ENCODE data around the gene CDC37.
"Not testable (repeated sequence)": the region's sequence is repeated elsewhere in the genome, so short reads cannot be mapped to it uniquely, and the experiment has no call there.

CDC37 gene

DNA sequence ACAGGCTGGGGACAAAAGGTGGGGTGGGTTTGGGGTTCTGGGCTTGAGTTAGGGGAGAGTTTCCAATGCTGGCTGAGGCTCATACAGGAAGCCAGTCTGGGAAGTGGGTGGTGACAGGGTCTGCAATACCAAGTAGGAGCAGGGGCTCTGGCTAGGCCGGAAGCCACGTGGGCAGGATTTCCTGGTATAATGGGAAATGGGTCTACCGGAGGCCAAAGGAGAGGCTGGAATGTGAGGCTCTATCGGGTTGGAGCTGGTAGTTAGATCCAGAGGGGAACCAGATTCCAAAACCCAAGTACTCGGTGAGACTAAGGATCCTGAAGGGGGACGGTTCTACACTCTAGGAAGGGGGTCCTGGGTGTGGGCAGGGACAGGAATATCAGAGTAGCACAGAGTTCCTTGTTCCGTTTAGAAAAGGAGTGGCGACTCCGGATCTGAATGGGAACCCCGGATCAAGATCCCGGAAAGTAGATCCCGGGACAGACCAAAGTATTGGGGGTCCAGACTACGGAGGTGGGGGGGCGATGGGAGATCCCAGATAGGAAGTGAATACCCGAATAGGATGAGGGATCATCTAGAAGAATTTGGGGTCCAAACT lies 802 bp downstream of the CDC37 start:
- H3K27me3 ChIP-seq (ENCODE audit: insufficient read depth, insufficient read length), result no peaks in the 10 kb centered on the region
- no peak for TF ChIP-seq ZNF274 (IDR thresholded peaks at IDR 0.05; ENCODE audit: low read depth, low read length)
- no peak for TF ChIP-seq SUZ12 (IDR thresholded peaks at IDR 0.05; ENCODE audit: extremely low read depth, insufficient read depth, insufficient read length)
- no peak for TF ChIP-seq YY1 (IDR thresholded peaks at IDR 0.05; ENCODE audit: insufficient read depth, insufficient read length)
- DNase-seq (ENCODE audit: low read depth, low spot score), result no peak
- H3K36me3 ChIP-seq (ENCODE audit: insufficient read depth, insufficient read length, low read length), result peaks cover 41% of the 10 kb centered on the region
- peaks cover 8% of the 10 kb centered on the region for H3K4me1 ChIP-seq (ENCODE audit: insufficient read depth, insufficient read length)
- H3K9me3 ChIP-seq (ENCODE audit: insufficient read depth, low read length), result no peaks in the 10 kb centered on the region
- H3K9ac ChIP-seq (ENCODE audit: insufficient read length, low read depth), result peak overlapping the region; percentile 99
- peak overlapping the region; percentile 100 for H3K4me3 ChIP-seq (ENCODE audit: insufficient read length, low read depth)

DNA sequence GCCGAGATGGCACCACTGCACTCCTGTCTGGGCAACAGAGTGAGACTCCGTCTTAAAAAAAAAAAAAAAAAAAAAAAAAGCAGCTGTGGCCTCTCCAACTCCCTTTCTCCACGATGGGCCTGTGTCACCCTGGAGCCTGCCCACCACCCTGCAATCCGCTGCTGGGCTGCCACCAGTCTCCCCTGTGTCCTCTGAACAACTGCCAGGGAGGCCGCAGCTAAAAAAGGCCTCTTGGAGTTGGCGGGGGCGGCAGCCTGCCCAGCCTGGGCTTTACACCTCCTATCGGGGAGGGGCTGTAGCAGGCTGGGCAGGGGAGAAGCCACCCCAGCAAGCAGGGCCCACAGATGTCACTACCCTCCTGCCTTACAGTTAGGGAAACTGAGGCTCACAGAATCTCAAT lies 3.5 kb downstream of the CDC37 start:
- Histone ChIP-seq H3K4me3 (ENCODE audit: insufficient read length, low read depth) (no peak overlapping the region), H3K36me3 (ENCODE audit: insufficient read depth, insufficient read length, low read length) (peaks cover 66% of the 10 kb centered on the region), H3K4me1 (ENCODE audit: insufficient read depth, insufficient read length) (peaks cover 5% of the 10 kb centered on the region), H3K9me3 (ENCODE audit: insufficient read depth, low read length) (no peaks in the 10 kb centered on the region), H3K9ac (ENCODE audit: insufficient read length, low read depth) (peak overlapping the region; percentile 36), H3K27me3 (ENCODE audit: insufficient read depth, insufficient read length) (no peaks in the 10 kb centered on the region)
- TF ChIP-seq ZNF274 (IDR thresholded peaks at IDR 0.05; ENCODE audit: low read depth, low read length), result no peak
- TF ChIP-seq SUZ12 (IDR thresholded peaks at IDR 0.05; ENCODE audit: extremely low read depth, insufficient read depth, insufficient read length), result no peak
- TF ChIP-seq YY1 (IDR thresholded peaks at IDR 0.05; ENCODE audit: insufficient read depth, insufficient read length), result no peak
- no peak for DNase-seq (ENCODE audit: low read depth, low spot score)

DNA sequence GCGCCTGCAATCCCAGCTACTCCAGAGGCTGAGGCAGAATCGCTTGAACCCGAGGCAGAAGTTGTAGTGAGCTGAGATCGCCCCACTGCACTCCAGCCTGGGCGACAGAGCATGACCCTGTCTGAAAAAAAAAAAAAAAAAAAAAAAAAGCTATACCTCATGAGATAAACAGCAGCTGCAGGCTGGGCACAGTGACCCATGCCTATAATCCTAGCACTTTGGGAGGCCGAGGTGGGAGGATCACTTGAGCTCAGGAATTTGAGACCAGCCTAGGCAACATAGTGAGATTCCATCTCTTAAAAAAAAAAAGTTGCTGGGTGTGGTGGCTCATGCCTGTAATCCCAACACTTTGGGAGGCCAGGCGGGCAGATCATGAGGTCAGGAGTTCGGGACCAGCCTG lies 4.0 kb downstream of the CDC37 start:
- not testable (repeated sequence) for H3K27me3 ChIP-seq (ENCODE audit: insufficient read depth, insufficient read length); H3K4me1 ChIP-seq (ENCODE audit: insufficient read depth, insufficient read length); H3K9ac ChIP-seq (ENCODE audit: insufficient read length, low read depth)

GRCh38 chr19:10398819-10399218 lies 4.5 kb downstream of the CDC37 start:
- Histone ChIP-seq H3K27me3 (ENCODE audit: insufficient read depth, insufficient read length) (no peaks in the 10 kb centered on the region), H3K9me3 (ENCODE audit: insufficient read depth, low read length) (no peaks in the 10 kb centered on the region), H3K36me3 (ENCODE audit: insufficient read depth, insufficient read length, low read length) (peaks cover 74% of the 10 kb centered on the region), H3K4me1 (ENCODE audit: insufficient read depth, insufficient read length) (peaks cover 5% of the 10 kb centered on the region), H3K9ac (ENCODE audit: insufficient read length, low read depth) (no peak overlapping the region), H3K4me3 (ENCODE audit: insufficient read length, low read depth) (no peak overlapping the region)
- TF ChIP-seq SUZ12 (IDR thresholded peaks at IDR 0.05; ENCODE audit: extremely low read depth, insufficient read depth, insufficient read length) (no peak), YY1 (IDR thresholded peaks at IDR 0.05; ENCODE audit: insufficient read depth, insufficient read length) (no peak), ZNF274 (IDR thresholded peaks at IDR 0.05; ENCODE audit: low read depth, low read length) (no peak)
- no peak for DNase-seq (ENCODE audit: low read depth, low spot score)

More for the DNA sequence above, 4.0 kb downstream of the CDC37 start:
- DNase-seq (ENCODE audit: low read depth, low spot score); H3K4me3 ChIP-seq (ENCODE audit: insufficient read length, low read depth); H3K9me3 ChIP-seq (ENCODE audit: insufficient read depth, low read length): not testable (repeated sequence)
- peaks cover 70% of the 10 kb centered on the region for H3K36me3 ChIP-seq (ENCODE audit: insufficient read depth, insufficient read length, low read length)

DNA sequence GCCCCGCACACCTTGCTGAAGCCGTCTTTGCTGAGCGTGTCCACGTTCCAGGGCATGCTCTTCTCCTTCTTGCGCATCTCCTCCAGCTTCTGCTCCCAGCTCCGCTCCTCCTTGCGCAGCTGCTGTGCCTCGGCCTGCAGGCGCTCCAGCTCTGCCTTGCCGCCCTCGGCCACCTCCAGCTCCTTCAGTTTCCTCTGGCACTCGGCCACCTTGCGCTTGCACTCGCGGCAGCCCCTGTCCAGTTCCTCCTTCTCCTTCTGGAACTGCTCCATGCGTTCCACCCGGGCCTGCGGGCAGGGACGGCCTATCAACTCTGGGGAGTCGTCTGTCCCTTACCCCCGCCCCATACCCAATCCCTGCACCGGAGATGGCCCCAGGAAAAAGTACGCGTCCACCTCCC lies 7.4 kb downstream of the CDC37 start:
- H3K36me3 ChIP-seq (ENCODE audit: insufficient read depth, insufficient read length, low read length), result peaks cover 88% of the 10 kb centered on the region

DNA sequence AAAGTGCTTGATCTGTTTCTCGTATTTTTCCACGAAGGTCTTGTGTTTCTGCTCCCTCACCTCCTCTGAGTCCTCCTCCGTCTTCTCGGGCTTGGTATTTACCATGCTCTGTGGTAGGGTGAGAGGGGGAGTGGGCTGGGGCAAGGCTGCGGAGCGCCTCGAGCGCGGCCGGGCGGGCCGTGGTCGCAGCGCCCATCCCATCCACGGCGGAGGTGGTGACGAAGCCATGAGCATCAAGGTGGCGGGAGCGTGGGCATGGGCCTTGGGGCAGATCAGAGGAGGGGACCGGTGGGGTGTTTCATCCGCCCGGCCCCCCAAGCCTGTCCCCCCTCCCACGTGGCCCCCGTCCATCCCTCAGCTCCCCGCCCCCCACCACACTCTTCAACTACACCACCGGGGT lies 7.9 kb downstream of the CDC37 start:
- peaks cover 87% of the 10 kb centered on the region for H3K36me3 ChIP-seq (ENCODE audit: insufficient read depth, insufficient read length, low read length)
- H3K9ac ChIP-seq (ENCODE audit: insufficient read length, low read depth), result no peak overlapping the region
- TF ChIP-seq ZNF274 (IDR thresholded peaks at IDR 0.05; ENCODE audit: low read depth, low read length) (no peak), SUZ12 (IDR thresholded peaks at IDR 0.05; ENCODE audit: extremely low read depth, insufficient read depth, insufficient read length) (no peak), YY1 (IDR thresholded peaks at IDR 0.05; ENCODE audit: insufficient read depth, insufficient read length) (no peak)

More for the DNA sequence above, 7.4 kb downstream of the CDC37 start:
- Histone ChIP-seq H3K4me3 (ENCODE audit: insufficient read length, low read depth) (no peak overlapping the region), H3K9ac (ENCODE audit: insufficient read length, low read depth) (no peak overlapping the region), H3K9me3 (ENCODE audit: insufficient read depth, low read length) (no peaks in the 10 kb centered on the region), H3K4me1 (ENCODE audit: insufficient read depth, insufficient read length) (peaks cover 5% of the 10 kb centered on the region), H3K27me3 (ENCODE audit: insufficient read depth, insufficient read length) (no peaks in the 10 kb centered on the region)
- TF ChIP-seq YY1 (IDR thresholded peaks at IDR 0.05; ENCODE audit: insufficient read depth, insufficient read length) (no peak), ZNF274 (IDR thresholded peaks at IDR 0.05; ENCODE audit: low read depth, low read length) (no peak), SUZ12 (IDR thresholded peaks at IDR 0.05; ENCODE audit: extremely low read depth, insufficient read depth, insufficient read length) (no peak)
- no peak for DNase-seq (ENCODE audit: low read depth, low spot score)

GRCh38 chr19:10395003-10395402 lies 8.3 kb downstream of the CDC37 start:
- H3K9ac ChIP-seq (ENCODE audit: insufficient read length, low read depth), result no peak overlapping the region
- DNase-seq (ENCODE audit: low read depth, low spot score), result no peak

More for the DNA sequence above, 7.9 kb downstream of the CDC37 start:
- H3K4me3 ChIP-seq (ENCODE audit: insufficient read length, low read depth), result no peak overlapping the region
- no peaks in the 10 kb centered on the region for H3K27me3 ChIP-seq (ENCODE audit: insufficient read depth, insufficient read length)
- DNase-seq (ENCODE audit: low read depth, low spot score), result no peak
- H3K4me1 ChIP-seq (ENCODE audit: insufficient read depth, insufficient read length), result peaks cover 5% of the 10 kb centered on the region
- no peaks in the 10 kb centered on the region for H3K9me3 ChIP-seq (ENCODE audit: insufficient read depth, low read length)

More at GRCh38 chr19:10395003-10395402, 8.3 kb downstream of the CDC37 start:
- Histone ChIP-seq H3K4me3 (ENCODE audit: insufficient read length, low read depth) (no peak overlapping the region), H3K36me3 (ENCODE audit: insufficient read depth, insufficient read length, low read length) (peaks cover 87% of the 10 kb centered on the region), H3K9me3 (ENCODE audit: insufficient read depth, low read length) (no peaks in the 10 kb centered on the region), H3K4me1 (ENCODE audit: insufficient read depth, insufficient read length) (peaks cover 5% of the 10 kb centered on the region), H3K27me3 (ENCODE audit: insufficient read depth, insufficient read length) (no peaks in the 10 kb centered on the region)
- TF ChIP-seq SUZ12 (IDR thresholded peaks at IDR 0.05; ENCODE audit: extremely low read depth, insufficient read depth, insufficient read length) (no peak), YY1 (IDR thresholded peaks at IDR 0.05; ENCODE audit: insufficient read depth, insufficient read length) (no peak)

Data from NT2/D1 (cell line).